ENCODE data around the gene AKR1C4. TPM values are rescaled to one million over a fixed set of nuclear protein-coding genes. Genes with fewer than 3 reads are reported as not detected.

The AKR1C4 gene
- total RNA-seq, 1 experiment from 2014 or later, result not detected

GRCh38 chr10:5194431-5194830 is 2.2 kb upstream of the AKR1C4 start:
- ChIA-PET CTCF (no interaction called here), POLR2A (no interaction called here)
- no peaks in the 10 kb centered on the region for H3K27me3 Mint-ChIP-seq (ENCODE audit: insufficient read depth, unreplicated experiment)
- DNase-seq (ENCODE audit: unreplicated experiment), result no peak
- H3K36me3 Mint-ChIP-seq (ENCODE audit: insufficient read depth, unreplicated experiment), result no peaks in the 10 kb centered on the region
- BruUV-seq (replicated peaks), result no TSS peak
- H3K4me3 Mint-ChIP-seq (ENCODE audit: unreplicated experiment), result no peak overlapping the region
- intact Hi-C loops (cut with micrococcal nuclease), result no loop called here
- H3K4me1 Mint-ChIP-seq (ENCODE audit: insufficient read depth, unreplicated experiment), result no peaks in the 10 kb centered on the region
- H3K27ac Mint-ChIP-seq (ENCODE audit: low read depth, unreplicated experiment), result no peak overlapping the region
- no peak for TF ChIP-seq CTCF (IDR thresholded peaks at IDR 0.05; ENCODE audit: unreplicated experiment)
- no peaks in the 10 kb centered on the region for H3K9me3 Mint-ChIP-seq (ENCODE audit: unreplicated experiment)

- CTCF ChIA-PET, result no interaction called here
- Mint-ChIP-seq H3K27ac (ENCODE audit: low read depth, unreplicated experiment) (no peak overlapping the region), H3K9me3 (ENCODE audit: unreplicated experiment) (no peaks in the 10 kb centered on the region), H3K36me3 (ENCODE audit: insufficient read depth, unreplicated experiment) (no peaks in the 10 kb centered on the region), H3K4me3 (ENCODE audit: unreplicated experiment) (no peak overlapping the region), H3K27me3 (ENCODE audit: insufficient read depth, unreplicated experiment) (no peaks in the 10 kb centered on the region), H3K4me1 (ENCODE audit: insufficient read depth, unreplicated experiment) (no peaks in the 10 kb centered on the region)
- POLR2A ChIA-PET, result interaction anchor here (0.6 kb wide), 3 partner anchors 113 to 807 kb away, joined by 3 to 5 read pairs (median 3); no protein-coding TSS in a partner anchor
- intact Hi-C loops (cut with micrococcal nuclease), result no loop called here
- no peak for TF ChIP-seq CTCF (IDR thresholded peaks at IDR 0.05; ENCODE audit: unreplicated experiment)
- no TSS peak for BruUV-seq (replicated peaks)
- no peak for DNase-seq (ENCODE audit: unreplicated experiment)
Observed at GRCh38 chr10:5195727-5196374, 786 bp upstream of the AKR1C4 start.

GRCh38 chr10:5198386-5198785 is 1.7 kb downstream of the AKR1C4 start:
- Mint-ChIP-seq H3K4me3 (ENCODE audit: unreplicated experiment) (no peak overlapping the region), H3K9me3 (ENCODE audit: unreplicated experiment) (peaks cover 5% of the 10 kb centered on the region), H3K36me3 (ENCODE audit: insufficient read depth, unreplicated experiment) (no peaks in the 10 kb centered on the region), H3K27me3 (ENCODE audit: insufficient read depth, unreplicated experiment) (no peaks in the 10 kb centered on the region), H3K4me1 (ENCODE audit: insufficient read depth, unreplicated experiment) (no peaks in the 10 kb centered on the region), H3K27ac (ENCODE audit: low read depth, unreplicated experiment) (no peak overlapping the region)
- CTCF ChIA-PET, result no interaction called here
- no TSS peak for BruUV-seq (replicated peaks)
- TF ChIP-seq CTCF (IDR thresholded peaks at IDR 0.05; ENCODE audit: unreplicated experiment), result no peak
- POLR2A ChIA-PET, result interaction anchor here (0.6 kb wide), 1 partner anchor 15 kb away, joined by 3 read pairs; no protein-coding TSS in a partner anchor
- intact Hi-C loops (cut with micrococcal nuclease), result no loop called here
- no peak for DNase-seq (ENCODE audit: unreplicated experiment)

GRCh38 chr10:5199398-5199797 is 2.8 kb downstream of the AKR1C4 start:
- TF ChIP-seq CTCF (IDR thresholded peaks at IDR 0.05; ENCODE audit: unreplicated experiment), result no peak
- Mint-ChIP-seq H3K9me3 (ENCODE audit: unreplicated experiment) (peaks cover 8% of the 10 kb centered on the region), H3K4me1 (ENCODE audit: insufficient read depth, unreplicated experiment) (no peaks in the 10 kb centered on the region), H3K4me3 (ENCODE audit: unreplicated experiment) (no peak overlapping the region), H3K36me3 (ENCODE audit: insufficient read depth, unreplicated experiment) (no peaks in the 10 kb centered on the region), H3K27me3 (ENCODE audit: insufficient read depth, unreplicated experiment) (no peaks in the 10 kb centered on the region), H3K27ac (ENCODE audit: low read depth, unreplicated experiment) (no peak overlapping the region)
- ChIA-PET CTCF (no interaction called here), POLR2A (no interaction called here)
- no TSS peak for BruUV-seq (replicated peaks)
- DNase-seq (ENCODE audit: unreplicated experiment), result no peak
- intact Hi-C loops (cut with micrococcal nuclease), result no loop called here

Data from MCF 10A (cell line).